Measurements from ENCODE around the gene PDILT.

Gene PDILT

GRCh38 chr16:20401066-20401465 is 3.5 kb downstream of the PDILT start:
- Histone ChIP-seq H3K9me3 (no peaks in the 10 kb centered on the region; the same call in 1 of the 2 replicates), H3K27me3 (no peaks in the 10 kb centered on the region), H3K4me1 (no peaks in the 10 kb centered on the region), H3K36me3 (no peaks in the 10 kb centered on the region), H3K4me3 (ENCODE audit: low read depth, low read length) (no peak overlapping the region)
- no peak for DNase-seq
- TF ChIP-seq, protein P1, sequence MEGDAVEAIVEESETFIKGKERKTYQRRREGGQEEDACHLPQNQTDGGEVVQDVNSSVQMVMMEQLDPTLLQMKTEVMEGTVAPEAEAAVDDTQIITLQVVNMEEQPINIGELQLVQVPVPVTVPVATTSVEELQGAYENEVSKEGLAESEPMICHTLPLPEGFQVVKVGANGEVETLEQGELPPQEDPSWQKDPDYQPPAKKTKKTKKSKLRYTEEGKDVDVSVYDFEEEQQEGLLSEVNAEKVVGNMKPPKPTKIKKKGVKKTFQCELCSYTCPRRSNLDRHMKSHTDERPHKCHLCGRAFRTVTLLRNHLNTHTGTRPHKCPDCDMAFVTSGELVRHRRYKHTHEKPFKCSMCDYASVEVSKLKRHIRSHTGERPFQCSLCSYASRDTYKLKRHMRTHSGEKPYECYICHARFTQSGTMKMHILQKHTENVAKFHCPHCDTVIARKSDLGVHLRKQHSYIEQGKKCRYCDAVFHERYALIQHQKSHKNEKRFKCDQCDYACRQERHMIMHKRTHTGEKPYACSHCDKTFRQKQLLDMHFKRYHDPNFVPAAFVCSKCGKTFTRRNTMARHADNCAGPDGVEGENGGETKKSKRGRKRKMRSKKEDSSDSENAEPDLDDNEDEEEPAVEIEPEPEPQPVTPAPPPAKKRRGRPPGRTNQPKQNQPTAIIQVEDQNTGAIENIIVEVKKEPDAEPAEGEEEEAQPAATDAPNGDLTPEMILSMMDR (IDR thresholded peaks at IDR 0.05; ENCODE audit: low read depth, low read length): no peak

DNA sequence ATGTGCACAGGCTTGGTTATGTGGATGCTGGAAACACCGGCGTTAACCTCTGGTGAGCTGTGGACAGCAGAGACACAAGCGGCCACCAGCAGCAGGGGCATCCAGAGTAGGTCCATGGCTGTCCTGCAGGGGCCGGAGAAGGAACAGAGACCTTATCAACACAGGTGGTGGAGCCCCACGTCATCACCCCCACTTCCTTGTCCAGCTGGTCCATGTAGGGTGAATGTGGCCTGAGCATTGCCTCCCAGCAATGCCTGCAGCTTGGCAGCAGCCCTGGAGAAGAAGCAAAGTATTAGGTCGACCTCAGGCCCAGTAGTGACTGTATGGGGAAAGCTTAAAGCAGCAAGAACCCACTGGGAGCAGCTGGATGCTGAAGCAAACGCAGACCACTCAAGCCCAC is 5.4 kb downstream of the PDILT start:
- TF ChIP-seq, protein P1 (IDR thresholded peaks at IDR 0.05; ENCODE audit: low read depth, low read length): no peak
- Histone ChIP-seq H3K27me3 (no peaks in the 10 kb centered on the region), H3K9me3 (no peaks in the 10 kb centered on the region; the same call in 1 of the 2 replicates), H3K4me1 (no peaks in the 10 kb centered on the region), H3K4me3 (ENCODE audit: low read depth, low read length) (no peak overlapping the region), H3K36me3 (no peaks in the 10 kb centered on the region)
- DNase-seq: no peak

- TF ChIP-seq, protein P1 (IDR thresholded peaks at IDR 0.05; ENCODE audit: low read depth, low read length): no peak
- H3K4me1 ChIP-seq: no peaks in the 10 kb centered on the region
- no peaks in the 10 kb centered on the region for H3K27me3 ChIP-seq
Observed at GRCh38 chr16:20398603-20399002, 5.9 kb downstream of the PDILT start.

DNA sequence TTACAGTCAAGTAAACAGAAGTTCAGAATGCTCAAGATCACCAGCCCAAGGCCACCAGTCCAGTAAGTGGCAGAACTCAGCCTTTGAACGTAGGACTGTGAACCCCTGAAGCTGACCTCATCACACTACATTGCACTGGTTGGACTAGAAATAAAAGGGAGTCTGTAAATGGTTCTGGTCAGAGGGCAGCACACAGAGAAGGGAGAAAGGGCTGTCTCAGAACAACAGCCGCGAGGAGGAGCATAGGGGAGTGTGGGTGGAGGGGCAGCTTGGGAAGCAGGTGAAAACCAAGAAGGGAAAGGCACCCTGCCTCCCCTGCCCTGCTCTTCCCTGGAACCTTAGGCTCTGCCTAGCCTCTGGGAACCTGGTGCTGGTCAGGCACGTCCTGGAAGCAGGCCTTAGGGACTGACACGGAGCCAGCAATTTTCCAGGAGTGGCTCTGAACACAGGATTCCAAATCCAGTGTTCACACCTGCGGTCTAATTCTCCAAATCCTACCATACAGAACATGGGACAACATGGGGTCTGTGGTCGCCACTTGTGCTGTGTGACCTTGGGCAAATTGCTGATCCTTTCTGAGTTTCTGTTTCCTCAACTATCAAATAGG is 7.0 kb downstream of the PDILT start:
- TF ChIP-seq, protein P1 (IDR thresholded peaks at IDR 0.05; ENCODE audit: low read depth, low read length): no peak
- Histone ChIP-seq H3K4me1 (no peaks in the 10 kb centered on the region), H3K27me3 (no peaks in the 10 kb centered on the region), H3K36me3 (no peaks in the 10 kb centered on the region), H3K9me3 (no peaks in the 10 kb centered on the region; the same call in 1 of the 2 replicates), H3K4me3 (ENCODE audit: low read depth, low read length) (no peak overlapping the region)
- DNase-seq: no peak

More at GRCh38 chr16:20398603-20399002, 5.9 kb downstream of the PDILT start:
- no peaks in the 10 kb centered on the region; the same call in 1 of the 2 replicates for H3K9me3 ChIP-seq
- no peak for DNase-seq
- no peak overlapping the region for H3K4me3 ChIP-seq (ENCODE audit: low read depth, low read length)
- no peaks in the 10 kb centered on the region for H3K36me3 ChIP-seq

DNA sequence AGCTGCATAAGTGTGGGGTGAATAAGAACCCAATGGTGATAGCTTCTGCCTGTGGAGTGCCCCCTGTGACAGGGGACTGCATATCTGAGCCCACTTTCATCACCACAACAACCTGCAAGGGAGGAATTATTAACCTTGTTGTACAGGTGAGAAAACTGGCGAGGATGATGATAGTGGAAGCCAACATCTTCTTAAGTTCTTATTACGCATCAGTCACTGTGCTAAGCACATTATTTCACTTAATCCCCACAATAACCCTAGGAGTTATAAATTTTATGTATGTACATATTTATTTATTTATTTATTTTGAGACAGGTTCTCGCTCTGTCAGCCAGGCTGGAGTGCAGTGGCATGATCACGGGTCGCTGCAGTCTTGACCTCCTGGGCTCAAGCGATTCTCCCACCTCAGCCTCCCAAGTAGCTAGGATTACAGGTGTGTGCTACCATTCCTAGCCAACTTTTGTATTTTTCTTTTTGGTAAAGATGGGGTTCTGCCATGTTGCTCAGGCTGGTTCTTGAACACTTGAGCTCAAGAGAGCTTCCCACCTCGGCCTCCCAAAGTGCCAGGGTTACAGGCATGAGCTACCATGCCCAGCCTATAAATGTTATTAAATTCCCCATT is 7.6 kb downstream of the PDILT start:
- no peaks in the 10 kb centered on the region for H3K27me3 ChIP-seq
- H3K9me3 ChIP-seq: no peaks in the 10 kb centered on the region; the same call in 1 of the 2 replicates
- H3K4me1 ChIP-seq: no peaks in the 10 kb centered on the region
- no peaks in the 10 kb centered on the region for H3K36me3 ChIP-seq
- TF ChIP-seq, protein P1 (IDR thresholded peaks at IDR 0.05; ENCODE audit: low read depth, low read length): no peak
- DNase-seq: no peak
- H3K4me3 ChIP-seq (ENCODE audit: low read depth, low read length): no peak overlapping the region

GRCh38 chr16:20395946-20396345 is 8.6 kb downstream of the PDILT start:
- no peaks in the 10 kb centered on the region; the same call in 1 of the 2 replicates for H3K9me3 ChIP-seq
- no peak overlapping the region for H3K4me3 ChIP-seq (ENCODE audit: low read depth, low read length)
- TF ChIP-seq, protein P1 (IDR thresholded peaks at IDR 0.05; ENCODE audit: low read depth, low read length): no peak
- H3K4me1 ChIP-seq: no peaks in the 10 kb centered on the region
- no peaks in the 10 kb centered on the region for H3K27me3 ChIP-seq
- no peak for DNase-seq
- no peaks in the 10 kb centered on the region for H3K36me3 ChIP-seq

Measured in BE2C (cell line).